Spleen (tissue), 11 donors: Measurements from ENCODE around the gene DHTKD1. TPM values are rescaled to one million over a fixed set of nuclear protein-coding genes. Genes with fewer than 3 reads are reported as not detected.
A peak's percentile ranks its signal among the peaks of the same experiment; 100 is the strongest.
"Not testable (repeated sequence)": the region's sequence is repeated elsewhere in the genome, so short reads cannot be mapped to it uniquely, and the experiment has no call there.

Source experiments
- DNase-seq: peaks from one replicate; pipeline ENCODE4 v3.0.0-alpha.2; 2020
- H3K27ac ChIP-seq, 8 donors: fragments of 200-600 bp; sonication (generic) in 7 of 8; 1 replicate in 4 of 8; 2 replicates in 4 of 8; pipeline versions ENCODE4 v1.5.0 to v1.8.0; 2016 to 2021; ENCODE audit warnings: inconsistent platforms in 4 of 8, mild to moderate bottlenecking in 4 of 8, moderate library complexity in 1 of 8
- H3K27me3 ChIP-seq, 7 donors: fragments of 200-600 bp; sonication (generic) in 6 of 7; replicated peaks in 1 of 7; 1 replicate in 4 of 7; 2 replicates in 3 of 7; pipeline versions ENCODE4 v1.5.0 to v1.8.0; 2016 to 2021; ENCODE audit warnings: inconsistent platforms in 3 of 7, mild to moderate bottlenecking in 1 of 7
- H3K36me3 ChIP-seq, 6 donors: fragments of 200-600 bp; sonication (generic) in 5 of 6; 1 replicate in 4 of 6; 2 replicates in 2 of 6; pipeline versions ENCODE4 v1.5.0 to v1.8.0; 2016 to 2021; ENCODE audit warnings: inconsistent platforms in 2 of 6
- H3K4me1 ChIP-seq, 6 donors: fragments of 200-600 bp; sonication (generic) in 5 of 6; 1 replicate in 3 of 6; 2 replicates in 3 of 6; pipeline versions ENCODE4 v1.5.0 to v1.8.0; 2016 to 2021; ENCODE audit warnings: inconsistent platforms in 3 of 6
- H3K4me3 ChIP-seq, 8 donors: fragments of 200-600 bp; sonication (generic) in 7 of 8; 1 replicate in 4 of 8; 2 replicates in 4 of 8; pipeline versions ENCODE4 v1.5.0 to v1.8.0; 2016 to 2021; ENCODE audit warnings: inconsistent platforms in 4 of 8, mild to moderate bottlenecking in 4 of 8, moderate library complexity in 2 of 8
- H3K9me3 ChIP-seq, 8 donors: fragments of 200-600 bp; sonication (generic) in 7 of 8; 1 replicate in 4 of 8; 2 replicates in 4 of 8; pipeline versions ENCODE4 v1.5.0 to v1.8.0; 2016 to 2021; ENCODE audit warnings: inconsistent platforms in 4 of 8
- POLR2A ChIP-seq, 3 donors: fragments of 450-650 bp; IDR thresholded peaks; one replicate each; pipeline ENCODE4 v1.5.1; 2017; ENCODE audit warnings: antibody characterized with exemption in 3 of 3, mild to moderate bottlenecking in 1 of 3
- POLR2AphosphoS5 ChIP-seq, 3 donors: sonication (generic); formaldehyde crosslinking; IDR thresholded peaks; one replicate each; pipeline ENCODE4 v1.5.1; 2017; ENCODE audit warnings: antibody characterized with exemption in 3 of 3
- WGBS, 5 donors: extraction: QIAGEN DNeasy Blood & Tissue Kit in 3 of 5; methylation state at CpG; one replicate each; pipeline versions ENCODE4 v1.1.5 to v1.1.7; 2013 to 2018; 5-methylcytosine and 5-hydroxymethylcytosine counted together
- intact Hi-C: fragments of 100-400 bp; cut with DNase I; formaldehyde crosslinking; loops from one replicate; pipeline ENCODE4 v1.15.0; 2023; ENCODE audit warnings: low total_unique reads
- polyA plus RNA-seq, 3 donors: library from polyadenylated mRNA; stranded (reverse); fragments of 200-250 nt; gene quantifications; one replicate each; pipeline ENCODE4 v1.2.1, GENCODE V29; 2013
- total RNA-seq, 7 donors: library from RNA; depleted of rRNA in 3 of 7; stranded (reverse); fragments of >200 nt in 3 of 7; fragmentation: NEBNext Ultra II Directional in 4 of 7; extraction: Animal tissue kit (Norgen Biotek cat#: 25700) in 4 of 7; gene quantifications; one replicate each; pipeline versions ENCODE4 v1.1.0 to v1.2.1, GENCODE V29; 2016 to 2021
- TF ChIP-seq, protein P1 (sequence below), 11 experiments: fragments of 200-600 bp in 7 of 11; fragments of 450-650 bp in 4 of 11; sonication (generic) in 4 of 11; IDR thresholded peaks in 8 of 11; conservative IDR thresholded peaks in 3 of 11; 1 replicate in 7 of 11; 2 replicates in 4 of 11; pipeline versions ENCODE4 v1.4.0 to v1.8.0; 2016 to 2021; ENCODE audit warnings: antibody characterized with exemption in 11 of 11, inconsistent platforms in 4 of 11, mild to moderate bottlenecking in 1 of 11
- donor health status: healthy with polysubstance abuse.
- donor health status: DM: no; HTN: no; CAD: no; lungs with moderate emphysema.
- donor health status: DM: no; HTN: no; CAD: no.
- donor health status: Bipolar disorder and iron deficiency.
- donor health status: healthy.
- donor health status: DM: no; HTN: no; CAD: no.
- donor health status: DM: yes; HTN: yes; CAD: no.

The DHTKD1 gene
- total and polyA plus RNA-seq, 10 donors = 7.4 to 36.6 (median 27.6) TPM

DNA sequence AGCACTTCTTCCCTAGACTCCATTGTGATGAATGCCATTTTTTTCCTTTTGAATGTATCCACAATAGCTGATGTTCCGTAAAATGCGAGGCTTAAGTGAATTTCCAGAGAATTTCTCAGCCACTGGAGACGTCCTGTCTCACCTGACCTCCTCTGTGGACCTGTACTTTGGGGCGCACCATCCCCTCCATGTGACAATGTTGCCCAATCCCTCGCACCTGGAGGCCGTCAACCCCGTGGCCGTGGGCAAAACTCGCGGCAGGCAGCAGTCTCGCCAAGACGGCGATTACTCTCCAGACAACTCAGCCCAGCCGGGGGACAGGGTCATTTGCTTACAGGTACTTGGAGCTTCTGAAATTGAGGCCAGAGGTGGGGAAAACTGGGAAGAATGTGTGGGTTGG is 20.2 kb downstream of the DHTKD1 start:
- 93 to 97% (median 95%) methylated on average over 14 of the region's 14 CpGs for WGBS, 5 donors
- intact Hi-C loops = no loop called here

DNA sequence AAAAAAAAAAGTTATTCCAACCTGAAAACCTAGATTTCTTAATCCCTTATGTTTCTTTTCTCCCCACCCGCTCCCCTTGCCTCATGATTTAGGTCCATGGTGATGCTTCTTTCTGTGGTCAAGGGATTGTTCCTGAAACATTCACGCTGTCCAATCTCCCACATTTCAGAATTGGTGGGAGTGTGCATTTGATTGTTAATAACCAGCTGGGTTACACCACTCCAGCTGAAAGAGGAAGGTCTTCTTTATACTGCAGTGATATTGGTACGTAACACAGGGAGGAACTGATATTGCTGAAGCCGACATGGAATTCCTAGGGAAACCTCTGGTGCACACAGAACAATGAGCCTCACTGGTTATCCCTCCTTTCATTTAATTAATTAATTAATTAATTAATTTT is 22.7 kb downstream of the DHTKD1 start:
- Histone ChIP-seq H3K36me3 (peaks cover 0 to 98% (median 68%) of the 10 kb centered on the region in 6 donors), H3K4me1 (no peaks in the 10 kb centered on the region)

More for the DNA sequence above, 20.2 kb downstream of the DHTKD1 start:
- Histone ChIP-seq H3K9me3 (no peaks in the 10 kb centered on the region), H3K36me3 (peaks cover 0 to 100% (median 72%) of the 10 kb centered on the region in 6 donors), H3K27me3 (no peaks in the 10 kb centered on the region), H3K4me3 (no peak overlapping the region), H3K27ac (no peak overlapping the region), H3K4me1 (peaks cover 0 to 10% (median 0%) of the 10 kb centered on the region in 6 donors)
- TF ChIP-seq, protein P1, sequence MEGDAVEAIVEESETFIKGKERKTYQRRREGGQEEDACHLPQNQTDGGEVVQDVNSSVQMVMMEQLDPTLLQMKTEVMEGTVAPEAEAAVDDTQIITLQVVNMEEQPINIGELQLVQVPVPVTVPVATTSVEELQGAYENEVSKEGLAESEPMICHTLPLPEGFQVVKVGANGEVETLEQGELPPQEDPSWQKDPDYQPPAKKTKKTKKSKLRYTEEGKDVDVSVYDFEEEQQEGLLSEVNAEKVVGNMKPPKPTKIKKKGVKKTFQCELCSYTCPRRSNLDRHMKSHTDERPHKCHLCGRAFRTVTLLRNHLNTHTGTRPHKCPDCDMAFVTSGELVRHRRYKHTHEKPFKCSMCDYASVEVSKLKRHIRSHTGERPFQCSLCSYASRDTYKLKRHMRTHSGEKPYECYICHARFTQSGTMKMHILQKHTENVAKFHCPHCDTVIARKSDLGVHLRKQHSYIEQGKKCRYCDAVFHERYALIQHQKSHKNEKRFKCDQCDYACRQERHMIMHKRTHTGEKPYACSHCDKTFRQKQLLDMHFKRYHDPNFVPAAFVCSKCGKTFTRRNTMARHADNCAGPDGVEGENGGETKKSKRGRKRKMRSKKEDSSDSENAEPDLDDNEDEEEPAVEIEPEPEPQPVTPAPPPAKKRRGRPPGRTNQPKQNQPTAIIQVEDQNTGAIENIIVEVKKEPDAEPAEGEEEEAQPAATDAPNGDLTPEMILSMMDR (IDR thresholded peaks at IDR 0.05 in 8 of 11, conservative IDR thresholded peaks at IDR 0.05 in 3 of 11) = no peak
- TF ChIP-seq POLR2AphosphoS5 (IDR thresholded peaks at IDR 0.05) = peak in 1 of 3 donors; percentile 26
- no peak for TF ChIP-seq POLR2A (IDR thresholded peaks at IDR 0.05)
- no peak for DNase-seq

DNA sequence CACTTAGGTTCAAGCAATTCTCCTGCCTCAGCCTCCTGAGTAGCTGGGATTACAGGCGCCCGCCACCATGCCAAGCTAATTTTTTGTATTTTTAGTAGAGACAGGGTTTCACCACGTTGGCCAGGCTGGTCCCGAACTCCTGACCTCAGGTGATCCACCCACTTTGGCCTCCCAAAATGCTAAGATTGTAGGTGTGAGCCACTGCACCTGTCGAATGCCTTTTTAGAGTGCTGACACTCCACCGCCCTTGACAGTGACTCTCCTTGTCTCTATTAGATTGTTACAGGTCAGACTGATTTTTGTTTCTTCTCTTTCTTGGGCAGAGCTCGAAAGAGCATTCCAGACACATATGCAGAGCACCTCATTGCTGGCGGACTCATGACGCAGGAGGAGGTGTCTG is 28.6 kb downstream of the DHTKD1 start:
- peaks cover 0 to 98% (median 64%) of the 10 kb centered on the region in 6 donors for H3K36me3 ChIP-seq
- intact Hi-C loops, H3K4me3 ChIP-seq, H3K9me3 ChIP-seq, H3K27ac ChIP-seq, H3K27me3 ChIP-seq, H3K4me1 ChIP-seq: not testable (repeated sequence)
- DNase-seq = peak; percentile 4
- WGBS, 5 donors = 93 to 98% (median 94%) methylated on average over 9 of the region's 9 CpGs

More for the DNA sequence above, 22.7 kb downstream of the DHTKD1 start:
- no peak for DNase-seq
- H3K27me3 ChIP-seq = no peaks in the 10 kb centered on the region
- 82 to 92% (median 84%) methylated on average over 4 of the region's 4 CpGs for WGBS, 5 donors
- no peaks in the 10 kb centered on the region for H3K9me3 ChIP-seq
- H3K27ac ChIP-seq = no peak overlapping the region
- TF ChIP-seq POLR2A (IDR thresholded peaks at IDR 0.05) (no peak), POLR2AphosphoS5 (IDR thresholded peaks at IDR 0.05) (no peak)
- TF ChIP-seq, protein P1 (IDR thresholded peaks at IDR 0.05 in 8 of 11, conservative IDR thresholded peaks at IDR 0.05 in 3 of 11) = no peak
- no peak overlapping the region for H3K4me3 ChIP-seq
- intact Hi-C loops = no loop called here

DNA sequence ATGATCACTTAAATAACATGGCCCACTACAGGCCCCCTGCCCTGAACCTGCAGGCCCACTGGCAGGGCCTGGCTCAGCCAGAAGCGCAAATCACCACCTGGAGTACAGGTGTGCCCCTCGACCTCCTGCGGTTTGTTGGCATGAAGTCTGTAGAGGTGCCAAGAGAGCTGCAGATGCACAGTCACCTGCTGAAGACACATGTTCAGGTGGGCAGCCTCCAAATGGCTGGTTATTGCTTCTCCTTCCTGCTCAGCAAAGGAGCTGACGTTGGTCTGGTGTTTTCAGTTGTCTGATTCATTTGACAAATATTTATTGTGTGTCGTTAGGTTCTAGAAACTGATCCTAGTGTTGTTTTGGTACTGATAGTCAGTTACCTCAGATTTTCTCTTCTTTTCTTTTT is 29.0 kb downstream of the DHTKD1 start:
- DNase-seq = no peak
- intact Hi-C loops = no loop called here
- Histone ChIP-seq H3K4me1 (no peaks in the 10 kb centered on the region), H3K4me3 (no peak overlapping the region), H3K36me3 (peaks cover 0 to 98% (median 67%) of the 10 kb centered on the region in 6 donors), H3K27ac (no peak overlapping the region), H3K27me3 (no peaks in the 10 kb centered on the region), H3K9me3 (no peaks in the 10 kb centered on the region)
- WGBS, 5 donors = 89 to 95% (median 92%) methylated on average over 5 of the region's 5 CpGs
- TF ChIP-seq POLR2A (IDR thresholded peaks at IDR 0.05) (no peak), POLR2AphosphoS5 (IDR thresholded peaks at IDR 0.05) (no peak)
- TF ChIP-seq, protein P1 (IDR thresholded peaks at IDR 0.05 in 8 of 11, conservative IDR thresholded peaks at IDR 0.05 in 3 of 11) = no peak

DNA sequence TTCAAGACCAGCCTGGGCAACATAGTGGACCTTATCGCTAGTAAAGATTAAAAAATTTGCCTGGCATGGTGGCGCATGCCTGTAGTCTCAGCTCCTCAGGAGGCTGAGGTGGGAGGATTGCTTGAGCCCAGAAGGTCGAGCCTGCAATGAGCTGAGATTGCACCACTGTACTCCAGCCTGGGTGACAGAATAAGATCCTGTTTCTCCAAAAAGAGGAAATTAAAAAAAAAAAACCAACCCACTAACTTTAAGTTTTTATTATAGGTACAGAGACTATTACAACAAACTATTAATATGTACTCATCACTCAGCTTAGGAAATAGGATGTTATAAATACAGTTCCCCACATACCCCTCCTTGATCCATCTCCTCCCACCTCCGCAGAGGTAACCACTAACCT is 30.2 kb downstream of the DHTKD1 start:
- intact Hi-C loops = no loop called here
- no peak overlapping the region for H3K4me3 ChIP-seq
- H3K9me3 ChIP-seq = no peaks in the 10 kb centered on the region
- 77 to 94% (median 87%) methylated on average over 4 of the region's 4 CpGs for WGBS, 5 donors
- TF ChIP-seq POLR2AphosphoS5 (IDR thresholded peaks at IDR 0.05) = no peak
- no peak for TF ChIP-seq POLR2A (IDR thresholded peaks at IDR 0.05)
- TF ChIP-seq, protein P1 (IDR thresholded peaks at IDR 0.05 in 8 of 11, conservative IDR thresholded peaks at IDR 0.05 in 3 of 11) = no peak
- H3K27me3 ChIP-seq = no peaks in the 10 kb centered on the region
- no peak overlapping the region for H3K27ac ChIP-seq
- H3K4me1 ChIP-seq = no peaks in the 10 kb centered on the region
- DNase-seq = peak; percentile 11
- peaks cover 0 to 98% (median 65%) of the 10 kb centered on the region in 6 donors for H3K36me3 ChIP-seq
